Loucy (cell line): ENCODE measurements around the gene LRRC4B.

ENCODE experiments used
- EZH2phosphoT487 ChIP-seq: fragments of 200-600 bp; IDR thresholded peaks from 2 replicates; pipeline ENCODE4 v1.6.1; 2018; ENCODE audit warnings: antibody characterized with exemption, mild to moderate bottlenecking, moderate library complexity, borderline replicate concordance
- TF ChIP-seq, protein P1 (sequence below): fragments of 200-600 bp; sonication (generic); conservative IDR thresholded peaks from 2 replicates; pipeline ENCODE4 v1.5.1; 2014; ENCODE audit warnings: mild to moderate bottlenecking, antibody characterized with exemption, low read length

GRCh38 chr19:50507376-50507775 is 60.9 kb downstream of the LRRC4B start:
- TF ChIP-seq, protein P1, sequence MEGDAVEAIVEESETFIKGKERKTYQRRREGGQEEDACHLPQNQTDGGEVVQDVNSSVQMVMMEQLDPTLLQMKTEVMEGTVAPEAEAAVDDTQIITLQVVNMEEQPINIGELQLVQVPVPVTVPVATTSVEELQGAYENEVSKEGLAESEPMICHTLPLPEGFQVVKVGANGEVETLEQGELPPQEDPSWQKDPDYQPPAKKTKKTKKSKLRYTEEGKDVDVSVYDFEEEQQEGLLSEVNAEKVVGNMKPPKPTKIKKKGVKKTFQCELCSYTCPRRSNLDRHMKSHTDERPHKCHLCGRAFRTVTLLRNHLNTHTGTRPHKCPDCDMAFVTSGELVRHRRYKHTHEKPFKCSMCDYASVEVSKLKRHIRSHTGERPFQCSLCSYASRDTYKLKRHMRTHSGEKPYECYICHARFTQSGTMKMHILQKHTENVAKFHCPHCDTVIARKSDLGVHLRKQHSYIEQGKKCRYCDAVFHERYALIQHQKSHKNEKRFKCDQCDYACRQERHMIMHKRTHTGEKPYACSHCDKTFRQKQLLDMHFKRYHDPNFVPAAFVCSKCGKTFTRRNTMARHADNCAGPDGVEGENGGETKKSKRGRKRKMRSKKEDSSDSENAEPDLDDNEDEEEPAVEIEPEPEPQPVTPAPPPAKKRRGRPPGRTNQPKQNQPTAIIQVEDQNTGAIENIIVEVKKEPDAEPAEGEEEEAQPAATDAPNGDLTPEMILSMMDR = no peak
- no peak for TF ChIP-seq EZH2phosphoT487
